GM23338 (cell line): ENCODE data around the gene IFI16. TPM values are rescaled to one million over a fixed set of nuclear protein-coding genes. Genes with fewer than 3 reads are reported as not detected.

Source experiments
- ATAC-seq: fragments of 200-7000 bp; cut with Tn5 transposase; 3 replicates; pipeline ENCODE4 v1.9.1; 2020
- DNase-seq: peaks from one replicate; pipeline ENCODE4 v3.0.0-alpha.2; 2015; ENCODE audit warnings: low spot score
- H2AFZ ChIP-seq: fragments of 200-600 bp; sonication (generic); 2 replicates; pipeline ENCODE4 v1.8.0; 2016; ENCODE audit warnings: antibody characterized with exemption, mild to moderate bottlenecking, moderate library complexity
- H3F3A ChIP-seq: fragments of 200-600 bp; sonication (generic); replicated peaks from 2 replicates; pipeline ENCODE4 v1.8.0; 2017; ENCODE audit warnings: antibody characterized with exemption, mixed run types, low read depth
- H3K27ac ChIP-seq: fragments of 200-600 bp; sonication (generic); 2 replicates; pipeline ENCODE4 v1.6.1; 2016; ENCODE audit warnings: low read depth
- H3K27me3 ChIP-seq: fragments of 200-600 bp; sonication (generic); 2 replicates; pipeline ENCODE4 v1.8.0; 2016; ENCODE audit warnings: mild to moderate bottlenecking, mixed run types, moderate library complexity; ENCODE audit not compliant: insufficient read depth
- H3K36me3 ChIP-seq: fragments of 200-600 bp; sonication (generic); 2 replicates; pipeline ENCODE4 v1.8.0; 2016; ENCODE audit warnings: mild to moderate bottlenecking; ENCODE audit not compliant: insufficient read depth
- H3K4me1 ChIP-seq: fragments of 200-600 bp; sonication (generic); 2 replicates; pipeline ENCODE4 v1.8.0; 2016; ENCODE audit warnings: mild to moderate bottlenecking, moderate library complexity; ENCODE audit not compliant: insufficient read depth
- H3K4me2 ChIP-seq: fragments of 200-600 bp; sonication (generic); 2 replicates; pipeline ENCODE4 v1.7.1; 2017; ENCODE audit warnings: mixed run types
- H3K4me3 ChIP-seq: fragments of 200-600 bp; sonication (generic); 2 replicates; pipeline ENCODE4 v1.6.1; 2016; ENCODE audit warnings: mixed run types
- H3K79me2 ChIP-seq: fragments of 200-600 bp; sonication (generic); replicated peaks from 2 replicates; pipeline ENCODE4 v1.8.0; 2017; ENCODE audit warnings: mild to moderate bottlenecking; ENCODE audit not compliant: insufficient read depth
- H3K9me2 ChIP-seq: fragments of 200-600 bp; sonication (generic); 2 replicates; pipeline ENCODE4 v1.8.0; 2017; ENCODE audit not compliant: insufficient read depth
- H4K20me1 ChIP-seq: fragments of 200-600 bp; sonication (generic); replicated peaks from 2 replicates; pipeline ENCODE4 v1.8.0; 2017; ENCODE audit warnings: mild to moderate bottlenecking; ENCODE audit not compliant: insufficient read depth
- H3K27ac Mint-ChIP-seq: 2 replicates; pipeline ENCODE4 v1.8.0; 2020; ENCODE audit warnings: inconsistent platforms, mild to moderate bottlenecking, moderate library complexity, mixed read lengths
- H3K27me3 Mint-ChIP-seq: 3 replicates; pipeline ENCODE4 v1.8.0; 2022; ENCODE audit warnings: low read depth, mild to moderate bottlenecking, moderate library complexity, mixed read lengths, inconsistent platforms; ENCODE audit not compliant: insufficient read depth, poor library complexity
- H3K36me3 Mint-ChIP-seq: 3 replicates; pipeline ENCODE4 v1.8.0; 2021; ENCODE audit warnings: low read depth, mild to moderate bottlenecking, inconsistent platforms, moderate library complexity, mixed read lengths
- H3K4me1 Mint-ChIP-seq: 3 replicates; pipeline ENCODE4 v1.8.0; 2020; ENCODE audit warnings: mild to moderate bottlenecking, inconsistent platforms, mixed read lengths
- H3K4me3 Mint-ChIP-seq: 3 replicates; pipeline ENCODE4 v1.8.0; 2021; ENCODE audit warnings: moderate library complexity, mild to moderate bottlenecking, inconsistent platforms, mixed read lengths
- H3K9me3 Mint-ChIP-seq: 3 replicates; pipeline ENCODE4 v1.8.0; 2020; ENCODE audit warnings: moderate library complexity, mild to moderate bottlenecking, inconsistent platforms, mixed read lengths
- CREB1 ChIP-seq: fragments of 250-450 bp; sonication (Bioruptor Pico); IDR thresholded peaks from 2 replicates; pipeline ENCODE4 v1.5.0; 2020; ENCODE audit warnings: low read depth, mild to moderate bottlenecking, moderate library complexity
- CTCF ChIP-seq, 2 experiments: fragments of 200-600 bp in 1 of 2; sonication (generic) in 1 of 2; conservative IDR thresholded peaks; 2 replicates each; pipeline versions ENCODE4 v1.5.1 to v1.6.1; 2016 to 2017; ENCODE audit warnings: antibody characterized with exemption in 2 of 2, low read depth in 2 of 2, mild to moderate bottlenecking in 2 of 2, moderate library complexity in 1 of 2
- EZH2 ChIP-seq: fragments of 200-600 bp; sonication (generic); IDR thresholded peaks from one replicate; pipeline ENCODE4 v1.8.0; 2017; ENCODE audit warnings: antibody characterized with exemption, mild to moderate bottlenecking, low read depth; ENCODE audit not compliant: unreplicated experiment
- EZH2phosphoT487 ChIP-seq: fragments of 200-600 bp; sonication (generic); IDR thresholded peaks from one replicate; pipeline ENCODE4 v1.8.1; 2018; ENCODE audit warnings: antibody characterized with exemption; ENCODE audit not compliant: unreplicated experiment
- NANOG ChIP-seq: IDR thresholded peaks from 2 replicates; pipeline ENCODE4 v1.6.1; 2016; ENCODE audit warnings: antibody characterized with exemption, borderline replicate concordance
- REST ChIP-seq: IDR thresholded peaks from one replicate; pipeline ENCODE4 v1.6.1; 2018; ENCODE audit warnings: antibody characterized with exemption; ENCODE audit not compliant: unreplicated experiment
- STAT1 ChIP-seq: IDR thresholded peaks from one replicate; pipeline ENCODE4 v1.6.1; 2016; ENCODE audit warnings: antibody characterized with exemption; ENCODE audit not compliant: unreplicated experiment
- ZNF462 ChIP-seq: fragments of 250-450 bp; sonication (Bioruptor Pico); IDR thresholded peaks from 2 replicates; pipeline ENCODE4 v1.5.0; 2020; ENCODE audit warnings: mild to moderate bottlenecking, moderate library complexity
- polyA plus RNA-seq: library from polyadenylated mRNA; unstranded; fragments of >200 nt; fragmentation: Nextera tagmentation; extraction: Ambion mirVana; gene quantifications from 2 replicates; pipeline ENCODE4 v1.2.1, GENCODE V29; 2016
- total RNA-seq: library from RNA; depleted of rRNA; stranded (reverse); fragments of >200 nt; shearing (Covaris generic); gene quantifications from 2 replicates; pipeline ENCODE4 v1.2.3, GENCODE V29; 2014

The IFI16 gene
- total and polyA plus RNA-seq, 2 experiments from 2014 or later = 0.31 to 2.1 TPM

GRCh38 chr1:158972841-158973240 lies 36.9 kb upstream of the IFI16 start:
- Mint-ChIP-seq H3K27me3 (peaks cover 2% of the 10 kb centered on the region), H3K9me3 (no peaks in the 10 kb centered on the region), H3K36me3 (no peaks in the 10 kb centered on the region), H3K27ac (no peak overlapping the region), H3K4me3 (no peak overlapping the region), H3K4me1 (peaks cover 14% of the 10 kb centered on the region; the same call in 2 of the 3 replicates)
- Histone ChIP-seq H2AFZ (no peak overlapping the region), H3K4me1 (0 out of 2 replicates have a peak, but pooled peaks cover 6% of the 10 kb centered on the region), H3K27me3 (no peaks in the 10 kb centered on the region), H3K4me3 (no peak overlapping the region), H3K4me2 (no peak overlapping the region), H3F3A (no peaks in the 10 kb centered on the region), H4K20me1 (no peaks in the 10 kb centered on the region), H3K9me2 (peaks cover 15% of the 10 kb centered on the region), H3K36me3 (no peaks in the 10 kb centered on the region), H3K27ac (no peak overlapping the region), H3K79me2 (no peaks in the 10 kb centered on the region)
- ATAC-seq (peak; percentile 39; the same call in 2 of the 3 replicates), DNase-seq (peak; percentile 11)
- peak; percentile 34 to 57; a peak in 3 of 4 replicates for TF ChIP-seq CTCF (conservative IDR thresholded peaks at IDR 0.05; ENCODE audit: low read depth in 2 of 2)
- TF ChIP-seq EZH2phosphoT487 = no peak
- no peak for TF ChIP-seq STAT1
- TF ChIP-seq CREB1 (CRISPR knock-in tag) = no peak
- no peak for TF ChIP-seq EZH2
- no peak for TF ChIP-seq REST

GRCh38 chr1:158976219-158976618 lies 33.5 kb upstream of the IFI16 start:
- H3K9me3 Mint-ChIP-seq = peaks cover 6% of the 10 kb centered on the region
- ATAC-seq = no peak
- peaks cover 9% of the 10 kb centered on the region for H3K9me2 ChIP-seq
- peaks cover 4% of the 10 kb centered on the region for H3K27me3 Mint-ChIP-seq
- no peaks in the 10 kb centered on the region for H3K36me3 ChIP-seq
- no peaks in the 10 kb centered on the region for H3F3A ChIP-seq
- H3K4me1 ChIP-seq = peaks cover 10% of the 10 kb centered on the region; the same call in 1 of the 2 replicates
- H2AFZ ChIP-seq = peak overlapping the region; percentile 21; the same call in 1 of the 2 replicates
- no peak overlapping the region for H3K4me3 Mint-ChIP-seq
- H3K27ac ChIP-seq = no peak overlapping the region
- H4K20me1 ChIP-seq = no peaks in the 10 kb centered on the region
- no peaks in the 10 kb centered on the region for H3K27me3 ChIP-seq
- TF ChIP-seq ZNF462 (CRISPR knock-in tag) (peak; percentile 18; the same call in 1 of the 2 replicates), NANOG (no peak)
- H3K27ac Mint-ChIP-seq = no peak overlapping the region
- DNase-seq = no peak
- no peak overlapping the region for H3K4me2 ChIP-seq
- no peaks in the 10 kb centered on the region for H3K79me2 ChIP-seq
- H3K4me1 Mint-ChIP-seq = peaks cover 14% of the 10 kb centered on the region; the same call in 2 of the 3 replicates
- H3K4me3 ChIP-seq = no peak overlapping the region
- peaks cover 5% of the 10 kb centered on the region; the same call in 1 of the 3 replicates for H3K36me3 Mint-ChIP-seq
